ENCODE measurements around the gene MAG. TPM values are rescaled to one million over a fixed set of nuclear protein-coding genes. Genes with fewer than 3 reads are reported as not detected.
A peak's percentile ranks its signal among the peaks of the same experiment; 100 is the strongest.

Gene MAG
- total and polyA plus RNA-seq, 2 of the 13 experiments (the other 11 are each of a cell fraction or from before 2014, with no cell fraction given) = 0.20 to 1.3 TPM

GRCh38 chr19:35253316-35254286 is 38.4 kb upstream of the MAG start (continued):
- no peak for TF ChIP-seq ZBTB34 (CRISPR knock-in tag; IDR thresholded peaks at IDR 0.05)
- peak; percentile 27; the same call in 1 of the 2 replicates for TF ChIP-seq ATF2 (CRISPR knock-in tag; IDR thresholded peaks at IDR 0.05)
- no peak for TF ChIP-seq ZFP62 (CRISPR knock-in tag; IDR thresholded peaks at IDR 0.05)
- no peak for TF ChIP-seq SNAI1 (CRISPR knock-in tag; IDR thresholded peaks at IDR 0.05; ENCODE audit: borderline replicate concordance)
- no peak for TF ChIP-seq TBP (CRISPR knock-in tag; IDR thresholded peaks at IDR 0.05)
- TF ChIP-seq ZMAT3 (CRISPR knock-in tag; conservative IDR thresholded peaks at IDR 0.05) = no peak
- no peak for TF ChIP-seq ETS1 (CRISPR knock-in tag; IDR thresholded peaks at IDR 0.05)
- TF ChIP-seq ARID3A (IDR thresholded peaks at IDR 0.05; ENCODE audit: low read depth, low read length) = no peak
- peak; percentile 87 for TF ChIP-seq RARA (CRISPR knock-in tag; IDR thresholded peaks at IDR 0.05)
- no peak for TF ChIP-seq POLR2A (IDR thresholded peaks at IDR 0.05; ENCODE audit: insufficient read depth in 1 of 2, low read depth in 2 of 2, low read length in 2 of 2)
- TF ChIP-seq PPARG (CRISPR knock-in tag; conservative IDR thresholded peaks at IDR 0.05) = peak; percentile 62; the same call in 1 of the 2 replicates
- peak; percentile 14; the same call in 1 of the 2 replicates for TF ChIP-seq ZNF232 (CRISPR knock-in tag; IDR thresholded peaks at IDR 0.05; ENCODE audit: borderline replicate concordance)
- TF ChIP-seq THRA (CRISPR knock-in tag; IDR thresholded peaks at IDR 0.05; ENCODE audit: borderline replicate concordance) = peak; percentile 51; the same call in 1 of the 2 replicates
- no peak for TF ChIP-seq PAWR (CRISPR knock-in tag; IDR thresholded peaks at IDR 0.05; ENCODE audit: borderline replicate concordance)
- TF ChIP-seq NCOA5 (CRISPR knock-in tag; IDR thresholded peaks at IDR 0.05) = no peak
- no peak for TF ChIP-seq IRX3 (CRISPR knock-in tag; IDR thresholded peaks at IDR 0.05; ENCODE audit: borderline replicate concordance, low read depth)
- TF ChIP-seq MXI1 (IDR thresholded peaks at IDR 0.05; ENCODE audit: borderline replicate concordance, low read depth, low read length) = no peak
- no peak for TF ChIP-seq RNF2 (conservative IDR thresholded peaks at IDR 0.05; ENCODE audit: low read depth)
